WTC11 (cell line): Measurements from ENCODE around the gene ZCCHC24.

Source experiments
- ATF1 ChIP-seq: sonication (generic); formaldehyde crosslinking; IDR thresholded peaks from 2 replicates; pipeline ENCODE4 v1.8.1; 2023; ENCODE audit warnings: mild to moderate bottlenecking, moderate library complexity, missing genetic modification reagents
- CREB1 ChIP-seq: sonication (generic); formaldehyde crosslinking; IDR thresholded peaks from 2 replicates; pipeline ENCODE4 v1.8.0; 2023; ENCODE audit warnings: mild to moderate bottlenecking, missing genetic modification reagents
- FOXK1 ChIP-seq: sonication (generic); formaldehyde crosslinking; IDR thresholded peaks from 2 replicates; pipeline ENCODE4 v1.8.0; 2022; ENCODE audit warnings: mild to moderate bottlenecking, moderate library complexity, missing genetic modification reagents
- JUN ChIP-seq: sonication (generic); formaldehyde crosslinking; IDR thresholded peaks from 2 replicates; pipeline ENCODE4 v1.8.0; 2023; ENCODE audit warnings: mild to moderate bottlenecking, missing genetic modification reagents
- PRRX2 ChIP-seq: fragments of 250-450 bp; sonication (Bioruptor Pico); IDR thresholded peaks from 2 replicates; pipeline ENCODE4 v1.8.0; 2021; ENCODE audit warnings: mild to moderate bottlenecking
- SMAD4 ChIP-seq: sonication (generic); formaldehyde crosslinking; IDR thresholded peaks from 2 replicates; pipeline ENCODE4 v1.8.0; 2022; ENCODE audit warnings: mild to moderate bottlenecking, missing genetic modification reagents
- ZNF263 ChIP-seq: sonication (generic); formaldehyde crosslinking; IDR thresholded peaks from 2 replicates; pipeline ENCODE4 v1.8.1; 2022; ENCODE audit warnings: low read depth, mild to moderate bottlenecking, moderate library complexity, missing genetic modification reagents
- TF ChIP-seq, protein P1 (sequence below): fragments of 200-600 bp; IDR thresholded peaks from 2 replicates; pipeline ENCODE4 v1.8.0; 2022; ENCODE audit warnings: antibody characterized with exemption
- TF ChIP-seq, protein P2 (sequence below): sonication (generic); formaldehyde crosslinking; IDR thresholded peaks from 2 replicates; pipeline ENCODE4 v1.8.1; 2022; ENCODE audit warnings: mild to moderate bottlenecking, moderate library complexity, missing genetic modification reagents
- TF ChIP-seq, protein P3 (sequence below): fragments of 250-450 bp; sonication (Bioruptor Pico); IDR thresholded peaks from 2 replicates; pipeline ENCODE4 v1.9.0; 2021; ENCODE audit warnings: mild to moderate bottlenecking, borderline replicate concordance
- TF ChIP-seq, protein P4 (sequence below): sonication (generic); formaldehyde crosslinking; IDR thresholded peaks from 2 replicates; pipeline ENCODE4 v1.8.1; 2022; ENCODE audit warnings: mild to moderate bottlenecking, missing genetic modification reagents, moderate library complexity, borderline replicate concordance

DNA sequence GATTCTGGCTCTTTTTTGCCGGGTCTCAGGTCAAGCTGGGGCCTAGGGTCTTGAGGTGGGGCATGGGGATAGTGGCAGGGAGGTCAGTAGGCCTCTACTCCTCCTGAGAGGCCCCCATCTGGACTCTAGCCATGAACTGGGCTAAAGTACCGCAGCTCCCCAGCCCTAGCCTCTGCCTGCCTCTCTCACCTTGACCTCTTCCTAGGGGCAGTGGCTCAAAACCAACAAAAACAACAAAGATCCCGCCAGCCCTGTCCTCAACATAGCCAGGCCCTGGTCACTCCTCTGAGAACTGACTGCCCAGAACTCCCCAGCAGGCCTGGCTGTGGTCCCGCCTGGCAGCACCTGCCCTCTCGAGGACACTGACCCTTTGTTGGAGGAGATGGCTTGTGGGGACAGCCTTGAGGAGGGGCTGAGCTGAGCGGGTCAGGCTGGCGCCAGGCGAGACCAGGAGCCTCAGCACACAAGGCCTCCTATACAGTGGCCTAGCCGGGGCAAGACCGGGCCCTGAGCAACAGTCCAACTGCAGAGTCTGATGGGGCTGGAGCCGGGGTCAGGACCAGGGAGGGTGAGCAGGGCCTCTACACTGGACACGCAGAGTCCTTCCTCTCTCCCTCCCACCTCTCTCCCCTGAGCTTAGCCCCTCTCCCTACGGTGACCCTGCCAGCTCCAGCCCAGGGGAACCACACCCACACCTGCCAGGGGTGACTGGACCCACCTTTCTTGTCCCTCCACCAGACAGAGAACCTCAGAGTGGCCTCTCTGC, 109.8 kb downstream of the ZCCHC24 start:
- TF ChIP-seq SMAD4 (CRISPR knock-in tag): no peak
- TF ChIP-seq, protein P1, sequence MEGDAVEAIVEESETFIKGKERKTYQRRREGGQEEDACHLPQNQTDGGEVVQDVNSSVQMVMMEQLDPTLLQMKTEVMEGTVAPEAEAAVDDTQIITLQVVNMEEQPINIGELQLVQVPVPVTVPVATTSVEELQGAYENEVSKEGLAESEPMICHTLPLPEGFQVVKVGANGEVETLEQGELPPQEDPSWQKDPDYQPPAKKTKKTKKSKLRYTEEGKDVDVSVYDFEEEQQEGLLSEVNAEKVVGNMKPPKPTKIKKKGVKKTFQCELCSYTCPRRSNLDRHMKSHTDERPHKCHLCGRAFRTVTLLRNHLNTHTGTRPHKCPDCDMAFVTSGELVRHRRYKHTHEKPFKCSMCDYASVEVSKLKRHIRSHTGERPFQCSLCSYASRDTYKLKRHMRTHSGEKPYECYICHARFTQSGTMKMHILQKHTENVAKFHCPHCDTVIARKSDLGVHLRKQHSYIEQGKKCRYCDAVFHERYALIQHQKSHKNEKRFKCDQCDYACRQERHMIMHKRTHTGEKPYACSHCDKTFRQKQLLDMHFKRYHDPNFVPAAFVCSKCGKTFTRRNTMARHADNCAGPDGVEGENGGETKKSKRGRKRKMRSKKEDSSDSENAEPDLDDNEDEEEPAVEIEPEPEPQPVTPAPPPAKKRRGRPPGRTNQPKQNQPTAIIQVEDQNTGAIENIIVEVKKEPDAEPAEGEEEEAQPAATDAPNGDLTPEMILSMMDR: no peak
- TF ChIP-seq ZNF263 (CRISPR knock-in tag): no peak
- TF ChIP-seq, protein P2, sequence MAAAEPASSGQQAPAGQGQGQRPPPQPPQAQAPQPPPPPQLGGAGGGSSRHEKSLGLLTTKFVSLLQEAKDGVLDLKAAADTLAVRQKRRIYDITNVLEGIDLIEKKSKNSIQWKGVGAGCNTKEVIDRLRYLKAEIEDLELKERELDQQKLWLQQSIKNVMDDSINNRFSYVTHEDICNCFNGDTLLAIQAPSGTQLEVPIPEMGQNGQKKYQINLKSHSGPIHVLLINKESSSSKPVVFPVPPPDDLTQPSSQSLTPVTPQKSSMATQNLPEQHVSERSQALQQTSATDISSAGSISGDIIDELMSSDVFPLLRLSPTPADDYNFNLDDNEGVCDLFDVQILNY (CRISPR knock-in tag): no peak
- TF ChIP-seq CREB1 (CRISPR knock-in tag): no peak
- TF ChIP-seq, protein P3, sequence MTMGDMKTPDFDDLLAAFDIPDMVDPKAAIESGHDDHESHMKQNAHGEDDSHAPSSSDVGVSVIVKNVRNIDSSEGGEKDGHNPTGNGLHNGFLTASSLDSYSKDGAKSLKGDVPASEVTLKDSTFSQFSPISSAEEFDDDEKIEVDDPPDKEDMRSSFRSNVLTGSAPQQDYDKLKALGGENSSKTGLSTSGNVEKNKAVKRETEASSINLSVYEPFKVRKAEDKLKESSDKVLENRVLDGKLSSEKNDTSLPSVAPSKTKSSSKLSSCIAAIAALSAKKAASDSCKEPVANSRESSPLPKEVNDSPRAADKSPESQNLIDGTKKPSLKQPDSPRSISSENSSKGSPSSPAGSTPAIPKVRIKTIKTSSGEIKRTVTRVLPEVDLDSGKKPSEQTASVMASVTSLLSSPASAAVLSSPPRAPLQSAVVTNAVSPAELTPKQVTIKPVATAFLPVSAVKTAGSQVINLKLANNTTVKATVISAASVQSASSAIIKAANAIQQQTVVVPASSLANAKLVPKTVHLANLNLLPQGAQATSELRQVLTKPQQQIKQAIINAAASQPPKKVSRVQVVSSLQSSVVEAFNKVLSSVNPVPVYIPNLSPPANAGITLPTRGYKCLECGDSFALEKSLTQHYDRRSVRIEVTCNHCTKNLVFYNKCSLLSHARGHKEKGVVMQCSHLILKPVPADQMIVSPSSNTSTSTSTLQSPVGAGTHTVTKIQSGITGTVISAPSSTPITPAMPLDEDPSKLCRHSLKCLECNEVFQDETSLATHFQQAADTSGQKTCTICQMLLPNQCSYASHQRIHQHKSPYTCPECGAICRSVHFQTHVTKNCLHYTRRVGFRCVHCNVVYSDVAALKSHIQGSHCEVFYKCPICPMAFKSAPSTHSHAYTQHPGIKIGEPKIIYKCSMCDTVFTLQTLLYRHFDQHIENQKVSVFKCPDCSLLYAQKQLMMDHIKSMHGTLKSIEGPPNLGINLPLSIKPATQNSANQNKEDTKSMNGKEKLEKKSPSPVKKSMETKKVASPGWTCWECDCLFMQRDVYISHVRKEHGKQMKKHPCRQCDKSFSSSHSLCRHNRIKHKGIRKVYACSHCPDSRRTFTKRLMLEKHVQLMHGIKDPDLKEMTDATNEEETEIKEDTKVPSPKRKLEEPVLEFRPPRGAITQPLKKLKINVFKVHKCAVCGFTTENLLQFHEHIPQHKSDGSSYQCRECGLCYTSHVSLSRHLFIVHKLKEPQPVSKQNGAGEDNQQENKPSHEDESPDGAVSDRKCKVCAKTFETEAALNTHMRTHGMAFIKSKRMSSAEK (CRISPR knock-in tag): no peak
- no peak for TF ChIP-seq JUN
- no peak for TF ChIP-seq FOXK1
- no peak for TF ChIP-seq PRRX2 (CRISPR knock-in tag)
- TF ChIP-seq, protein P4, sequence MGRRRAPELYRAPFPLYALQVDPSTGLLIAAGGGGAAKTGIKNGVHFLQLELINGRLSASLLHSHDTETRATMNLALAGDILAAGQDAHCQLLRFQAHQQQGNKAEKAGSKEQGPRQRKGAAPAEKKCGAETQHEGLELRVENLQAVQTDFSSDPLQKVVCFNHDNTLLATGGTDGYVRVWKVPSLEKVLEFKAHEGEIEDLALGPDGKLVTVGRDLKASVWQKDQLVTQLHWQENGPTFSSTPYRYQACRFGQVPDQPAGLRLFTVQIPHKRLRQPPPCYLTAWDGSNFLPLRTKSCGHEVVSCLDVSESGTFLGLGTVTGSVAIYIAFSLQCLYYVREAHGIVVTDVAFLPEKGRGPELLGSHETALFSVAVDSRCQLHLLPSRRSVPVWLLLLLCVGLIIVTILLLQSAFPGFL (CRISPR knock-in tag): no peak
- no peak for TF ChIP-seq ATF1 (CRISPR knock-in tag)
